ENCODE data around the gene NAALAD2.
"Not testable (repeated sequence)": the region's sequence is repeated elsewhere in the genome, so short reads cannot be mapped to it uniquely, and the experiment has no call there.

Gene NAALAD2

GRCh38 chr11:90134478-90135003 is at the start of gene NAALAD2:
Gene NAALAD2 (plus strand): TSS chr11:90134663. CDS start chr11:90134759, 96 bp downstream.
- DNase-seq, result no peak

- not testable (repeated sequence) for DNase-seq
Measured at GRCh38 chr11:90085650-90086049, 48.8 kb upstream of the NAALAD2 start, which contains the start of gene UBTFL1. Gene UBTFL1 (plus strand): TSS chr11:90085950. CDS start chr11:90085950, 0 bp downstream.

GRCh38 chr11:90088731-90089130 is 45.7 kb upstream of the NAALAD2 start:
- not testable (repeated sequence) for DNase-seq

- not testable (repeated sequence) for DNase-seq
Measured at GRCh38 chr11:90095230-90095924, 39.1 kb upstream of the NAALAD2 start.

GRCh38 chr11:90098261-90098660 is 36.2 kb upstream of the NAALAD2 start:
- not testable (repeated sequence) for DNase-seq

GRCh38 chr11:90100431-90100830 is 34.0 kb upstream of the NAALAD2 start:
- DNase-seq, result no peak

GRCh38 chr11:90113541-90113940 is 20.9 kb upstream of the NAALAD2 start:
- DNase-seq, result peak; percentile 4

- DNase-seq, result no peak
Measured at GRCh38 chr11:90120191-90120590, 14.3 kb upstream of the NAALAD2 start.

- no peak for DNase-seq
Measured at GRCh38 chr11:90124371-90124770, 10.1 kb upstream of the NAALAD2 start.

- DNase-seq, result no peak
Measured at GRCh38 chr11:90124946-90125345, 9.5 kb upstream of the NAALAD2 start.

- no peak for DNase-seq
Measured at GRCh38 chr11:90133560-90134477, 644 bp upstream of the NAALAD2 start.

- DNase-seq, result no peak
Measured at GRCh38 chr11:90135016-90135415, 553 bp downstream of the NAALAD2 start.

- DNase-seq, result no peak
Measured at GRCh38 chr11:90148900-90149299, 14.4 kb downstream of the NAALAD2 start.

- DNase-seq, result not testable (repeated sequence)
Measured at GRCh38 chr11:90166982-90167573, 32.6 kb downstream of the NAALAD2 start.

- not testable (repeated sequence) for DNase-seq
Measured at GRCh38 chr11:90167704-90168103, 33.2 kb downstream of the NAALAD2 start.

- DNase-seq, result no peak
Measured at GRCh38 chr11:90168571-90168970, 34.1 kb downstream of the NAALAD2 start.

- no peak for DNase-seq
Measured at GRCh38 chr11:90171359-90171758, 36.9 kb downstream of the NAALAD2 start.

- no peak for DNase-seq
Measured at GRCh38 chr11:90176069-90176468, 41.6 kb downstream of the NAALAD2 start.

GRCh38 chr11:90178751-90179150 is 44.3 kb downstream of the NAALAD2 start:
- DNase-seq, result no peak

GRCh38 chr11:90179923-90180322 is 45.5 kb downstream of the NAALAD2 start:
- DNase-seq, result no peak

- no peak for DNase-seq
Measured at GRCh38 chr11:90187839-90188238, 53.4 kb downstream of the NAALAD2 start.

- no peak for DNase-seq
Measured at GRCh38 chr11:90189011-90189410, 54.5 kb downstream of the NAALAD2 start.

Data from NCI-H2171 treated with DMSO at 0.1 percent for 48 hours (cell line).